Activated naive CD8-positive, alpha-beta T cell treated with anti-CD3 and anti-CD28 coated beads, Interleukin-2, amount 50 U/mL, for 24 hours (primary cell): ENCODE results near the gene CLCN7.
A peak's percentile ranks its signal among the peaks of the same experiment; 100 is the strongest.

Source experiments
- ATAC-seq: fragments of 150-1000 bp; cut with Tn5 transposase; one replicate; pipeline ENCODE4 v1.10.0; 2021
- DNase-seq: peaks from one replicate; pipeline ENCODE4 v3.0.0; 2021
- H3K27ac Mint-ChIP-seq: one replicate; pipeline ENCODE4 v1.8.0; 2021; ENCODE audit warnings: mild to moderate bottlenecking, mixed read lengths
- H3K27me3 Mint-ChIP-seq: one replicate; pipeline ENCODE4 v1.8.0; 2021; ENCODE audit warnings: mixed read lengths
- H3K36me3 Mint-ChIP-seq: one replicate; pipeline ENCODE4 v1.8.0; 2021; ENCODE audit warnings: low read depth, mixed read lengths
- H3K4me1 Mint-ChIP-seq: one replicate; pipeline ENCODE4 v1.8.0; 2021; ENCODE audit warnings: mixed read lengths
- H3K4me3 Mint-ChIP-seq: one replicate; pipeline ENCODE4 v1.8.0; 2021; ENCODE audit warnings: mild to moderate bottlenecking, moderate library complexity, mixed read lengths
- H3K9me3 Mint-ChIP-seq: one replicate; pipeline ENCODE4 v1.8.0; 2021; ENCODE audit warnings: mixed read lengths

CLCN7 gene, protein sequence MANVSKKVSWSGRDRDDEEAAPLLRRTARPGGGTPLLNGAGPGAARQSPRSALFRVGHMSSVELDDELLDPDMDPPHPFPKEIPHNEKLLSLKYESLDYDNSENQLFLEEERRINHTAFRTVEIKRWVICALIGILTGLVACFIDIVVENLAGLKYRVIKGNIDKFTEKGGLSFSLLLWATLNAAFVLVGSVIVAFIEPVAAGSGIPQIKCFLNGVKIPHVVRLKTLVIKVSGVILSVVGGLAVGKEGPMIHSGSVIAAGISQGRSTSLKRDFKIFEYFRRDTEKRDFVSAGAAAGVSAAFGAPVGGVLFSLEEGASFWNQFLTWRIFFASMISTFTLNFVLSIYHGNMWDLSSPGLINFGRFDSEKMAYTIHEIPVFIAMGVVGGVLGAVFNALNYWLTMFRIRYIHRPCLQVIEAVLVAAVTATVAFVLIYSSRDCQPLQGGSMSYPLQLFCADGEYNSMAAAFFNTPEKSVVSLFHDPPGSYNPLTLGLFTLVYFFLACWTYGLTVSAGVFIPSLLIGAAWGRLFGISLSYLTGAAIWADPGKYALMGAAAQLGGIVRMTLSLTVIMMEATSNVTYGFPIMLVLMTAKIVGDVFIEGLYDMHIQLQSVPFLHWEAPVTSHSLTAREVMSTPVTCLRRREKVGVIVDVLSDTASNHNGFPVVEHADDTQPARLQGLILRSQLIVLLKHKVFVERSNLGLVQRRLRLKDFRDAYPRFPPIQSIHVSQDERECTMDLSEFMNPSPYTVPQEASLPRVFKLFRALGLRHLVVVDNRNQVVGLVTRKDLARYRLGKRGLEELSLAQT

GRCh38 chr16:1474796-1475551, at the start of gene CLCN7:
CLCN7 (minus strand) TSS chr16:1475028; CDS start chr16:1474974, 54 bp downstream.
- peak within 1 kb of the TSS; percentile 87 for H3K27ac Mint-ChIP-seq

GRCh38 chr16:1524366-1524765, 49.5 kb upstream of the CLCN7 start:
- Mint-ChIP-seq H3K27me3 (no peaks in the 10 kb centered on the region), H3K36me3 (no peaks in the 10 kb centered on the region), H3K9me3 (no peaks in the 10 kb centered on the region), H3K4me1 (peaks cover 9% of the 10 kb centered on the region), H3K27ac (no peak overlapping the region), H3K4me3 (no peak overlapping the region)
- DNase-seq (no peak), ATAC-seq (no peak)

More at GRCh38 chr16:1474796-1475551, at the start of gene CLCN7:
- Mint-ChIP-seq H3K36me3 (peaks cover 2% of the 10 kb centered on the region), H3K27me3 (peaks cover 1% of the 10 kb centered on the region), H3K4me1 (peaks cover 33% of the 10 kb centered on the region), H3K4me3 (peak within 1 kb of the TSS; percentile 84), H3K9me3 (no peaks in the 10 kb centered on the region)
- DNase-seq (peak; percentile 92), ATAC-seq (peak; percentile 89)

DNA sequence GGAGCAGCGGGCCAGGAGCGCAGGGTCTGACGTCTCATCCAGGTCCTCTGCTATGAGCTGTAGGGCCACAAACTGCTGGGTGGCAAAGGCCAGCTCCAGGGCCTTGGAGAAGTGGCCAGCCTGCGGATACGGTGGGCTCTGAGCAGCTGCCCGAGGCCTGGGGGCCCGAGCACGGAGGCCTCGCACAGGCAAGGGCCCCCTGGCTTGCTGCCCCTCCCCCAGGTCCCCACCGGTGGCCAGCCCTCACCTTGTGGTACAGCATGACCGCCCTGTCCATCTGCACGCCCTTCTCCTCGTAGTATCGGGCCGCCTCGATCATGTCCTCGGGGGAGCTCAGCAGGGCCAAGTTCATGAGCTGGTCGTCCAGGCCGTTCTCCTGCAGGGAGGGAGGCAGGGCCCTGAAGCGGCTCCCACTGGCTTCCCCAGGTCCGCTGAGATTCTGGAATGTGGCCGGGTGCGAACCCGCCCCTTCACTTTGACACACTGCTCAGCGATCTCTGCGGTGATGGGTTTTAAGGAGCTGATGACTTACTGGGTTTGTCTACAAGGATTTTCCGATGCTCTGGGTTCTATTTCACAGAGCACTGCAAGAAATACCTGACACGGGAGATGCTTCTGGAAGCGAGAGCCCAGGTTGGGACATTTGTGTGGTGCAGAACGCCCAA, 48.9 kb upstream of the CLCN7 start:
- ATAC-seq (no peak), DNase-seq (no peak)
- H3K4me3 Mint-ChIP-seq = no peak overlapping the region
- no peaks in the 10 kb centered on the region for H3K27me3 Mint-ChIP-seq
- peaks cover 9% of the 10 kb centered on the region for H3K4me1 Mint-ChIP-seq
- no peaks in the 10 kb centered on the region for H3K36me3 Mint-ChIP-seq
- H3K9me3 Mint-ChIP-seq = no peaks in the 10 kb centered on the region
- H3K27ac Mint-ChIP-seq = no peak overlapping the region

DNA sequence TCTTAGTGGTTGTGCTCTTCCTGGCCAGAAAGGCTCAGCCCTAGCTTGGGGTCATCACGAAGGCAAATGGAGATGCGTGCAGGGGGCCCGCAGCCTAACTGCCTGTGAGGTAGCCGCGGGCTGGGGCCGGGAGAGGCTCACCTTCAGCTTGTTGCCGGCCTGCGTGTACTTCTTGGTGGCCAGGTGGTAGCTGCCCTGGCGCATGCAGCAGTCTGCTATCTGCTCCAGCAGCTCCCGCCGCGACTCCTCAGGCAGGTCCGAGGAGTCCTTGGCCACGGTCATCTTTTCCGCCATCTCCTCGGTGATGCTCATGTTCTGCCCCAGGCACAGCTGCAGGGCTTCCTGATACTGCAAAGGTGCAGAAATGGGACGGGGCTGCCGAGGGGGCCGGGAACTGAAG, 45.6 kb upstream of the CLCN7 start:
- DNase-seq = no peak
- no peak overlapping the region for H3K27ac Mint-ChIP-seq
- peaks cover 2% of the 10 kb centered on the region for H3K36me3 Mint-ChIP-seq
- H3K9me3 Mint-ChIP-seq = no peaks in the 10 kb centered on the region
- no peaks in the 10 kb centered on the region for H3K27me3 Mint-ChIP-seq
- H3K4me1 Mint-ChIP-seq = peaks cover under 1% of the 10 kb centered on the region
- no peak for ATAC-seq
- H3K4me3 Mint-ChIP-seq = no peak overlapping the region

DNA sequence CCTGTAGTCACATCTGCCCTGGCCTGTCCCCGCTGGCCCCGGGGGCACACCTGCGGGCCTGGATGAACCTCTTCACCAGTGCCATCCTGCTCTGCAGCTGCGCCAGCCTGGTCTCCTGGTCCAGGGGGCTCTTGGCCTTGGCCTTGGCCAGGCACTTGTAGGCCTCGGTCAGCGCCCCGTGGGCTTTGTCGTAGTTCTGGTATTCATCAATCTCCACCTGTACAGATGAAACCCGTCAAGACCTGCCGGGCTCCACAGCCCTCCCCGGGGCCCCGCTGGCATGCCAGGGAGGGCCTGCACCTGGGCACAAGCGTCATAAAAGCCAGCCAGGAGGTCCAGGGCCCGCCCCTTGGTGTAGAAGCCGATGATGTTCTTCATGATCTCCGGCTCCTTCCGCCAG, 45.0 kb upstream of the CLCN7 start:
- DNase-seq (no peak), ATAC-seq (no peak)
- Mint-ChIP-seq H3K27me3 (no peaks in the 10 kb centered on the region), H3K9me3 (no peaks in the 10 kb centered on the region), H3K4me1 (no peaks in the 10 kb centered on the region), H3K4me3 (no peak overlapping the region), H3K27ac (no peak overlapping the region), H3K36me3 (peaks cover 4% of the 10 kb centered on the region)

GRCh38 chr16:1518626-1519135, 43.9 kb upstream of the CLCN7 start:
- Mint-ChIP-seq H3K36me3 (peaks cover 4% of the 10 kb centered on the region), H3K27me3 (no peaks in the 10 kb centered on the region), H3K27ac (no peak overlapping the region), H3K4me1 (no peaks in the 10 kb centered on the region), H3K4me3 (no peak overlapping the region), H3K9me3 (no peaks in the 10 kb centered on the region)
- DNase-seq = no peak
- no peak for ATAC-seq

DNA sequence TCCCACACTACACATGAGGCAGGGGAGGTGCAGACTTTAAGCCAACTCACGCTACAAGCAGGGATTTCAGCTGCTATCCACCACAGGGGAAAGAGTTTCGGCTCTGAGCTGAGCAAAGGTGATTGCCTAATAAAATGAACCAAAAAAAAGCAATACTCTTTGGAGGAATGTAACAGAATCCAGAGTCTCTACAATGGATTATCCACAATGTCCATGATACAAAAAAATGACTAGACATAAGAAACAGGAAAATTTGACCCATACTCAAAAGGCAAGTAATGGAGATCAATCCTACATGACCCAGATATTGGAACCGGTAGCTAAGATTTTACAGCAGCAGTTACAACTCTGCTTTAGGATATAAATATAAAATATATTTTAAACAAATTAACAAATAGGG, 39.7 kb upstream of the CLCN7 start:
- Mint-ChIP-seq H3K9me3 (no peaks in the 10 kb centered on the region), H3K27ac (no peak overlapping the region), H3K4me3 (no peak overlapping the region), H3K4me1 (no peaks in the 10 kb centered on the region), H3K27me3 (no peaks in the 10 kb centered on the region), H3K36me3 (peaks cover 15% of the 10 kb centered on the region)
- ATAC-seq = no peak
- DNase-seq = no peak

DNA sequence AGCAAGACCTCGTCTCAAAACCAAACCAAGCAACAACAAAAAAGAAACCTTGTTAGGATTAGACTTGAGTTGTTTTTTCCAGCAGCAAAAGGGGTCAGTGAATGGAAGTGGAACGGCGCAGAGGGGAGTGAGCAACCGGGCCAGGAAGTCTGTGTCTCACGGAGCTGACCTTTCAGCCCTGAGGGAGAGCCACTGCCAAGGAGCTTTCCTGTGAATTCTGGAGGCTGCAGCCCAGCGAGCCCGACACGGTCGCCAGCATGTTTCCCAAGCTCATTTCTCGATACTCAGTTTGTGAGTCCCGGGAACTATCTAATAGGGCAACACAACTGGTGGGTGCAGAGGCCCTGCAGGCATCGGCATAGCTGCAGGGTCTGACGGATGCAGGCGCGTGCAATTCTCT, 37.9 kb upstream of the CLCN7 start:
- Mint-ChIP-seq H3K36me3 (peaks cover 13% of the 10 kb centered on the region), H3K4me3 (no peak overlapping the region), H3K27ac (no peak overlapping the region)

DNA sequence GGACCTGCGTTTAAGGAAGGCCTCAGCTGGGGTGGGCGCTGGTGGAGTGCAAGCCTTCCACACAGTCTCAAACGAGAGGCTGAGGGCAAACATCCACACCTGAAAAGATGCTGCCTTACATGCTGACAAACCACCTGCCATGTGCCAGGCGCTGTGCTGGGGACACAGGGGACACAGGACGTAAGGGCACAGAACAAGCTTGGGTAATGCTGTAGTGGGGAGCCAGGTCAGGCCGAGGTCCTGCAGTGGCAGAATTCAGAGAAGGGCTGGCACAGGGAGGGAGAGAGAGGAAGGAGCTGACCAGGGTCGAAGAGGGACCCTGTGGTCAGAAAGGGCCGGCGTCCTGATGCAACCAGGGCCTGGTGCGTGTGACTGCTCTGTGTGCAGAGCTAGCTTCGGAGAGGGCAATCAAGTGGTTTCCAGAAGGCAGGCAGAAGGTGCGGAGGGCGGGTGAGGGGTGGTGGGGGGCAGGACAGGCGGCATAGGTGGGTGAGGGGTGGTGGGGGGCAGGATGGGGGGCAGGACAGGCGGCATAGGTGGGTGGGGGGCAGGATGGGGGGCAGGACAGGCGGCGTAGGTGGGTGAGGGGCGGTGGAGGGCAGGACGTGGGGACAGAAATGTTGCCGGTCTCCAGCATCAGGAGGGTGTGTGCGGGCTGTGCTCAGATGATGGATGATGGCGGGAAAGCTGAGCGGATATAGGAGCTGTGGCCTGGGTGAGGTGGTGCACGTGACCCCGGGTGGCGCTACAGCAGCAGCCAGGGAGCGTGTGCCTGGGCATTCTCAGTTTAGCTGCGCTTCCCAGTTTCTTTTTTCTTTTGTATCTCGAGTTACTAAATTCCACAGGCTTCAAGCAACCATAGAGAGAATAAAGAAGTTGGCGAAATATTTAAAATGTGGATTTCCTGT, 37.1 kb upstream of the CLCN7 start:
- no peaks in the 10 kb centered on the region for H3K27me3 Mint-ChIP-seq
- DNase-seq (no peak), ATAC-seq (no peak)
- H3K36me3 Mint-ChIP-seq = peaks cover 13% of the 10 kb centered on the region
- no peak overlapping the region for H3K27ac Mint-ChIP-seq
- H3K9me3 Mint-ChIP-seq = no peaks in the 10 kb centered on the region
- no peaks in the 10 kb centered on the region for H3K4me1 Mint-ChIP-seq
- no peak overlapping the region for H3K4me3 Mint-ChIP-seq

More for the DNA sequence above, 37.9 kb upstream of the CLCN7 start:
- no peaks in the 10 kb centered on the region for H3K4me1 Mint-ChIP-seq
- ATAC-seq = no peak
- H3K9me3 Mint-ChIP-seq = no peaks in the 10 kb centered on the region
- no peaks in the 10 kb centered on the region for H3K27me3 Mint-ChIP-seq
- no peak for DNase-seq

- ATAC-seq (no peak), DNase-seq (no peak)
- no peaks in the 10 kb centered on the region for H3K27me3 Mint-ChIP-seq
- peaks cover 13% of the 10 kb centered on the region for H3K36me3 Mint-ChIP-seq
- no peaks in the 10 kb centered on the region for H3K9me3 Mint-ChIP-seq
- no peak overlapping the region for H3K4me3 Mint-ChIP-seq
- H3K4me1 Mint-ChIP-seq = no peaks in the 10 kb centered on the region
- no peak overlapping the region for H3K27ac Mint-ChIP-seq
These were observed 36.1 kb upstream of the CLCN7 start for GRCh38 chr16:1510941-1511351.

DNA sequence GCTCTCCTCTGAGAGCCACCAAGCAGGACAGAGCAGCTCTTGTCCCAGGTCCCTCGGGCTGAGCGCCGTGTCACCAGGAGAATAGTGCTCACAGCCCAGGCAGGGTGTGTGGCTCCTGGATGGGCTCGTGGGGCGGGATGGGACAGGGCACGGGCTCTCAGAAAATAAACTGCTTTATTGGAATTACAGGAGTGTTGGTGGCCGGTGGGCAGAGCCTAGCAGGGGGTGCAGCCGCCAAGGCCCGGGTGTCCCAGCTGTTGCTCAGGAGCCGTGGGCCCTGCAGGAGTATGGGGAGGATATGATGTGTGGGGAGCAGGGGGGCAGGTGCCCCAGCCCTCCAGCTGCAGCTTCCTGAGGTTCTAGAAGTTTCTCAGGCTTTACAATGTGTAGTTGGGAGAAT, 35.4 kb upstream of the CLCN7 start:
- no peak for ATAC-seq
- no peaks in the 10 kb centered on the region for H3K4me1 Mint-ChIP-seq
- H3K36me3 Mint-ChIP-seq = peaks cover 13% of the 10 kb centered on the region
- H3K9me3 Mint-ChIP-seq = no peaks in the 10 kb centered on the region
- H3K4me3 Mint-ChIP-seq = no peak overlapping the region
- H3K27ac Mint-ChIP-seq = no peak overlapping the region
- no peak for DNase-seq
- H3K27me3 Mint-ChIP-seq = no peaks in the 10 kb centered on the region

DNA sequence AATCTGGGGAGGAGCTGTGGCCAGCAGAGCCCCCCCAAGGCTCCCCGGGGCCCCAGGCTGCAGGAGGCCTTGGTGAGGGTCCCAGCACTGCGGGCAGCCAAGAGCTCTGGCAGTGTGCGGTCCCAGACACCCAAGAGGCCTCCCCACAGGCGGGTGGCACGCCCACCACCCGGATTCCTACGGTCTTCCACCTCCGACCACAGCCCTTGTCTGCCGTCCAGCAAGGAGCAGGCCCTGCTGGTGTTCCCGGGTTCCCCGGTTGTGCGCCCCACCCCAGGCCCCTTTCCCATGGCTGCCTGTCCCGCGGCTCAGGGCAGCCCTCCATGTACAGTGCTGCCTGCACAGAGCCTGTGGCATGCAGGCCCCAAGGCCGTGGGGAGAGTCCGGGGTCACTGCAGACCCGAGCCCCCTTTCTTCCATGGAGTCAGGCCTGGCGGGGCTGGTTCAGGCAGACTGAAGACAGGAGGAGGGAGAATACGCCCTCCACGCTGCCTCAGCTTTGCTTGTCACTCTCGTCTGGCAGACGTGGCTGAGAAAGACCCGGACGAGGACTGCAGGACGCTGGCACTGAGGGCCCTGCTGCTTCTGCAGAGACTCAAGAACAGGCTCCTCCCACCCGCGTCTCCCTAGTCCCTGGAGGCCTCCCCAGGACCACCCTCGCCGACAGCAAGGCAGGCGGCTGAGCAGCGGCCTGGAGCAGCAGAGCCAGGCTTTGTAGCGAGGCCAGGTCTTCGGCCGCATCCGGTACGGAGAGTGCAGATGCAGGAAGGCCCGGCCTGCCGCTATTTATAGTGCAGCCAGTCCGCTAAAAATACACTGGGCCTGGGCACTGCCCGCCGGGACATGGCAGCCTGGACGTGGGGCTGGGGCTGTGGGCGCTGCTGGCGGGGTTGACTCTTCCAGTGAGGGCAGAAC, 34.7 kb upstream of the CLCN7 start:
- Mint-ChIP-seq H3K27me3 (no peaks in the 10 kb centered on the region), H3K4me1 (no peaks in the 10 kb centered on the region), H3K36me3 (peaks cover 11% of the 10 kb centered on the region)

More for the DNA sequence above, 34.7 kb upstream of the CLCN7 start:
- ATAC-seq = no peak
- no peaks in the 10 kb centered on the region for H3K9me3 Mint-ChIP-seq
- H3K4me3 Mint-ChIP-seq = no peak overlapping the region
- DNase-seq = no peak
- no peak overlapping the region for H3K27ac Mint-ChIP-seq
